GM12892 (cell line): ENCODE data around the gene CORO2A.

Experiments
- POLR2A ChIP-seq: IDR thresholded peaks from 2 replicates; pipeline ENCODE4 v1.6.1; 2011; ENCODE audit warnings: low read depth, low read length, control low read depth
- POLR2AphosphoS5 ChIP-seq: IDR thresholded peaks from 2 replicates; pipeline ENCODE4 v1.6.1; 2011; ENCODE audit warnings: low read depth, low read length, control low read depth
- TAF1 ChIP-seq: IDR thresholded peaks from 2 replicates; pipeline ENCODE4 v1.6.1; 2011; ENCODE audit warnings: low read depth, mild to moderate bottlenecking, control low read depth, low read length, borderline replicate concordance

- no peak for TF ChIP-seq POLR2AphosphoS5
- TF ChIP-seq POLR2A, result no peak
- no peak for TF ChIP-seq TAF1
Observed at GRCh38 chr9:98207606-98208005, 15.2 kb upstream of the CORO2A start.
